HG03175 (cell line): ENCODE data around the gene CEBPZOS.
"Not testable (repeated sequence)": the region's sequence is repeated elsewhere in the genome, so short reads cannot be mapped to it uniquely, and the experiment has no call there.

Experiments
- ATAC-seq: cut with Tn5 transposase; IDR thresholded peaks from one replicate; pipeline ENCODE4 v1.9.1; 2021; ENCODE audit warnings: mild to moderate bottlenecking, moderate library complexity; ENCODE audit not compliant: unreplicated experiment

The CEBPZOS gene

DNA sequence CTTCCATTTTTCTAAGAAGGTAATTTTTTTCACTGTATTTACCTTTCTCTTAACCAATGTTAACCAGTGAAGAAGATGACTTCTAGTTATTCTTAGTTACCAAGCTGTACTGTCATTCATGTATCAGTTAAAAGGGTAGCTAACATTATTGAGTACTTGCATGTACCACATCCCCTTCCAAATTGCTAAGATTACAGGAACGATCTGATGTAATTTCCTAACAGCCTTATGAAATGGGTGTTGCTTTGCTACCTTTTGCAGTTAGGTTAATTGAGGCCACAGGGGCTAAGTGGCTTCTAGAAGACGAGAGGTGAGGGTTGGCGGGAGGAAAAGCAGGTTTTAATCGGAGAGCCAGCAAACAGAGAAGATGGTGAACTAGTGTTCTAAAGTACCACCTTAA, 6.0 kb upstream of the CEBPZOS start:
- no peak for ATAC-seq

DNA sequence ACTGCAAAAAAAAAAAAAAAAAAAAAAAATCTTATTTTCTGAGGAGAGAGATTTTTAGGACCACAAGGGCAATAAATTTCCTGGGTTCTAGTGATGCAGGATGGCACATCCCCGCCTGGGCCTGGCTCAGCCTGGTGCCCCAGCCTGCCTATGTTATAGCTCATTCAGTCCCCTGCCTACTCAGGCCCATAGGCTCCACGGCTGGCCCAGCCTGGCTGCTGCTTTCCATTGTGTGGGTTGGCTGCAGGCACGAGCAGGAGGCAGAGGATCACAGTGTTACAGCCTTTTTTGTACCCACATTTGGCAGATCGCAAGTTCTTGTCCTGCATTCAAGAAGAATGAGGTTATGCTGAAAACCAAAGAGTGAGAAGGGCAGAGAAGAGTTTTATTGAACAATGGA, 5.0 kb upstream of the CEBPZOS start:
- no peak for ATAC-seq

DNA sequence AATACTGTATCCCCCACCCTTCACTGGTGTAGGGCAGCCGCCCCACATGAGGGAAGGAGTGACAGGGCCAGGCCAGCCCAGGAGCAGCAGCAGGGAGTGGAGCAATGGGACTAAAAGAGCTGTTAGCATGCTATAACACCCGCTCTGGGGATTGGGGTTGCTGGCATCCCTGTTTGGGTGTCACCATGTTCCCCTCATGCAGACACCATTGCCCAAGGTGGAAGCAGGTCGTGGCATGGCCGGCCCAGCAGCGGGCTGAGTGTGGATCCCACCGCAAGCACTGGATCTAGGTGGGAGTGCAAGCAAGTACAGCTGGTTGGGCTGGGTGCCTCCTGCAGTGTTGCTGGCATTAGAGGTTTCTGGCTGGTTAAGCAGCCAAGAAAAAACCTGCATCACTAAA, 4.5 kb upstream of the CEBPZOS start:
- ATAC-seq = no peak

DNA sequence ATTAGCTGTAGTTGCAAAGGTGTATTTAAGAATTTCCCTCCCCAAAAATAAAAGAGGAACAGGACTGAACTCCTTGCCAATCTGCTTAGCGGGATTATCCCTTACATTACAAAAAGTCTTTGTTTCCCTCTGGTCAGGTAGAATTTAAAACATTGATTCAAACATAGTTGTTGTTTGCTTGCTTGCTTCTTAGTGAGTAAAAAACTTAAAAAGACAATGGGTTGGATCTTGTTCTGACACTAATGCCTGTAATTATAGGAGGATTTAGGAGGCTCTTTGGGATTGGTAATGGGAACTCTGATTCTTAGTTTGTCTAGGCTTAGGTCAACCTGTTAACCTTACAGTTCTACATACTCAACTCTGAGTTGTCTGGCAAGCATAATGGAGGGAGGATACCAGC, 3.7 kb upstream of the CEBPZOS start:
- no peak for ATAC-seq

DNA sequence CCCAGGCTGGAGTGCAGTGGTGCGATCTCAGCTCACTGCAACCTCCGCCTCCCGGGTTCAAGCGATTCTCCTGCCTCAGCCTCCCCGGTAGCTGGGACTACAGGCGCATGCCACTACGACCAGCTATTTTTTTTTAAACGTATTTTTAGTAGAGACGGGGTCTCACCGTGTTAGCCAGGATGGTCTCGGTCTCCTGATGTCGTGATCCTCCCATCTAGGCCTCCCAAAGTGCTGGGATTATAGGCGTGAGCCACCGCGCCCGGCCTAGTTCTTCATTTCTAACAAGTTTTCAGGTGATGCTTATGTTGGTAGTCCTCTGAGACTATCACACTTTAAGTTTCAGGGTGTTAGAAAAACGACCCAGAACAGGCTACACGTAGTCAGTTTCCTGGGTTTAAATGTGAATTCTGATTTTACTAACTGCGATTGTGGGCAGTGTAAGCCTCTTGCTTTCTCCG, 405 bp upstream of the CEBPZOS start:
- peak; percentile 7 for ATAC-seq

DNA sequence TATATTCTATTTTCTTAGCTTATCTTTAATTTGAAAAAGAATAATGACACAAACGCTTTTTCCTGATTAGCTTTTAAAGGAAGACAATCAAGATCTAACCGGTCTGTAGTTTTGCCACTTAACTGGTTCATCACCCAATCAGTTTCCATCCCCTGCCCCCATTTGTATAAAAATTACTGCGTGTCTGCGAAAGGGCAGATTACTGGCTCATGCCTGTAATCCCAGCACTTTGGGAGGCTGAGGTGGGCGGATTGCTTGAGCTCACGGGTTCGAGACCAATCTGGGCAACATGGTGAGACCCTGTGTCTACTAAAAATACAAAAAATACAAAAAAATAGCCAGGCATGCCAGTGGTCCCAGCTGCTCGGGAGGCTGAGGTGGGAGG, 2.4 kb downstream of the CEBPZOS start:
- no peak for ATAC-seq

DNA sequence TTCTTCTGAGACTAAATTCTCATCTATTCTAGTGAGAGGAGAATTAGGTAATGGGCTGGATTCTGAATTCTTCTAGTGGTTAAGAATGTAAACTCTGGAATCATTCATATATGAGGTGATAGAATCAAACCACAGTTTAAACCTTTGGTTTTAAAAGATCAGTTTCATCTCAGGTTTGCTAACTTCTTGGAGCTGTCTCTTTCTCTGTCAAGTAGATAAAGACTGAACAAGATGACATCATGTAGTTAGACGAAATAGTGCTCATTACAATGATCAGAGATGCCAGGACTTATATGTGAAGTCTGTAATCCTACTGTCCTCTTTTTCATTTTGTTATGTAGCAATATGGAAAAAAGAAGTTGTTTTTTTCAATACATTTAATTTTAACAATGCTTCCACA, 4.9 kb downstream of the CEBPZOS start:
- no peak for ATAC-seq

DNA sequence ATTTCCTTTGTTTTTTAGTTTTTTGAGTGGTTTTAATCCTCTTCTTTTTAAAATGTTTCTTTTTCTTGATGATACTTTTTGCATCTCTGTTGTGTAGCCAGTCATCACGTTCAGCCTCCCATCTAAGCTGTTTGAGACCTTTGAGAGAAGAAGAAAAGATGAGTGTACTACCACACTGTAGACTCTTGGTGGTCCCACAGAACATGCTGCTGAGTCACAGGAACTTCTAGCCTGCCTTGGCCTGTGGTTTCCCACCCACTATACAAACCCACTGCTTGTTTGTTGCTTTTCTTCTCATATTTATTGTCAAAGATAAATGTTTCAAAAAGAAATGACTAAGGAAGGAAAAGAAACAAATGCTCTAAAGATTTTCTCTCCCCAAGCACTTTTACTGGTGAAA, 5.5 kb downstream of the CEBPZOS start:
- ATAC-seq = no peak

DNA sequence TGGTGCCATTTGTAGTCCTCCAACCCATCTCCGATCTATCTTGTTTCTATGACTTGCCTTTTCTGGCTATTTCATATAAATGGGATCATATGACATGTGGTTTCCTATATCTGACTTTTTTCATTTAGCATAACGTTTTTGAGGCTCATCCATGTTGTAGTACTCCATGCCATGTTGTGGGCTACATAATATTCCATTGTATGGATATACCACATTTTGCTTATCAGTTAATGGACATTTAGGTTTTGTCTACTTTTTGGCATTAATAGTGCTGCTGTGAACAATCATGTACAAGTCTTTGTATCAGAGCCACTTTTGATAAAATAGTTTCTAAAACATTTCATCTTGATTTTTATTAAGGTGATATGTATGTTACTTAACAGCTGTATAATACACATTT, 7.4 kb downstream of the CEBPZOS start:
- no peak for ATAC-seq

DNA sequence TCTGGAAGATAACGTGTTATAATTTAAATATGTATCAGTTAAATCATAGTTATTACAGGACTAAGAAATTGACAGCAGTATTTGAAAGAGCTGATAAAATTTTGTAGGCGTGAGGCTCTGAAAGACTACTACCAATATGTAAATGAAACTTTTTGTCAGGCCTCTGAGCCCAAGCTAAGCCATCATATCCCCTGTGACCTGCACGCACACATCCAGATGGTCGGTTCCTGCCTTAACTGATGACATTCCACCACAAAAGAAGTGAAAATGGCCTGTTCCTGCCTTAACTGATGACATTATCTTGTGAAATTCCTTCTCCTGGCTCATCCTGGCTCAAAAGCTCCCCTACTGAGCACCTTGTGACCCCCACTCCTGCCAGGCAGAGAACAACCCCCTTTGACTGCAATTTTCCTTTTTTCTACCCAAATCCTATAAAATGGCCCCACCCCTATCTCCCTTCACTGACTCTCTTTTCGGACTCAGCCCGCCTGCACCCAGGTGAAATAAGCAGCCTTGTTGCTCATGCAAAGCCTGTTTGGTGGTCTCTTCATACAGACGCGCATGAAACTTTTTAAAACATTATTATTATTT, 8.9 kb downstream of the CEBPZOS start:
- not testable (repeated sequence) for ATAC-seq

DNA sequence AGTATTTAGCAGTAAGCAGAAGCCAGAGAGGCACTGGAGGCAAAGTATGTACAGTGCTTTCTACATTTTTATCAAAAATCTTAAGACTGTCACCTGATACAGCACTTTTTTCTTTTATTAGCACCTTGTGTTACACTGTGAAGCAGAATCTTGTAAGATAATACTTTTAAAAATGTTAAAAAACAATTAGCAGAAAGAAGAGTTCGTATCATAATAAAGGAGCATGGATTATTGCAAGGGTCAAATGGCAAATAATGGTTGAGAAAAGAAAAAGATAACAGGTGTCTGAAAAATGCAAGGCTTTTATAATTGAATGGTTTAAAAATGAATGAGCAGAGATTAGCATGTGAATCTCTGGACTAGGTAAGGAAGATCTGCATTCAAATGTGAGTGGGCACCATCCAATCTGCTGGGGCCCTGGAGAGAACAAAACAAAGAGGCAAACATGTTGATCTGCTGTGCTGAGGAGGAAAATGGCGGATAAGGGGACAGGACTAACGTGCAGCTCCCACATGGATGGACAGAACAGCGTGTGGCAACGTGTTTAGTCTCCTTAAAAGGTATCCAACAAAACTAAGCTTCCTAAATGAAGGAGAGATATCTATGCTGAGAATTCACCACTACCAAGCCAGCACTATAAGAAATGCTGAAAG, 9.5 kb downstream of the CEBPZOS start:
- no peak for ATAC-seq

DNA sequence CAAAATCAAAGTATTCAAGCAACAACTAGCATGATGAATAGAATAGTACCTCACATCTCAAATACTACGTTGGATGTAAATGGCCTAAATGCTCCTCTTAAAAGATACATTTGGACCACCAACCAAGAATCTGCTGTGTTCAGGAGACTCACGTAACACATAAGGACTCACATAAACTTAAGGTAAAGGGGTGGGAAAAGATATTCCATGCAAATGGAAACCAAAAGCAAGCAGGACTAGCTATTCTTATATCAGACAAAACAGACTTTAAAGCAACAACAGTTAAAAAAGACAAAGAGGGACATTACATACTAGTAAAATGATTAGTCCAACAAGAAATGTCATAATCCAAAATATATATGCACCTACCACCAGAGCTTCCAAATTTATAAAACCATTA, 10.5 kb downstream of the CEBPZOS start:
- ATAC-seq = not testable (repeated sequence)

DNA sequence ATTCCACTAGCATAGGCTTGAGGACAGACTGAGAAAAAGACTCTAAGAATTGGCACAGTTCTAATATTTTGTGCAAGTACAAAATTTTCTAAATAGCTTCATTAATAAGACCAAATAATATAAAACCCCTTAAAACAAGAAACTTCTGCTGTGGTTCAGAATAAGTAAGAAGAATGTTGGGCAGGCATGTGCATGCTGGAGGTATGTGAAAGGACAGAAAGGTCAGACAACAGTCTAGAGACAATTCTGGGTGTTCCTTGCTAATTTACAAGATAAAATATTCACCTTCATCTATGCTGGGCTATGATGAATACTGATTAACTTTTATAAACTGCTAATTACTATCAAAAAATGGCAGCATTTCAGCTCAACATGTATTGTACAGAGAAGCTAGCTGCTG, 14.9 kb downstream of the CEBPZOS start:
- no peak for ATAC-seq

DNA sequence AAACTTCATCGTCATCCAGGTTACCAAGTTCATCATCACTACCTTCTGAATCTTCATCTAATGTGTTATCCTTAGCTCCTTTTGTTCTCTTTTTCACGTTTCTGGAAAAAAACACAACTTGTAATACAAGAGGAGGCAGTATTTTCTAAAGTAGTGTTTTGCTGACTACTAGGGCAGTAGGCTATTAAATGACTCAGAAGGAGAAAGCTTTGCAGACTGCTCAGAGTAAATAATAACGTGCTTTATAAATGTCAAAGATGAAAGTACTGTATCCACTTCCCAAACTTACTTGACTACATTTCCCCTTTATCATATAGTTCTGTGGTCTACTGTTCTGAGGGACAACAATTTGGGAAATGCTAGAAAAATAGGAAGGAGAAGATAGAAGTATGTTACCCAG, 15.6 kb downstream of the CEBPZOS start:
- ATAC-seq = no peak

DNA sequence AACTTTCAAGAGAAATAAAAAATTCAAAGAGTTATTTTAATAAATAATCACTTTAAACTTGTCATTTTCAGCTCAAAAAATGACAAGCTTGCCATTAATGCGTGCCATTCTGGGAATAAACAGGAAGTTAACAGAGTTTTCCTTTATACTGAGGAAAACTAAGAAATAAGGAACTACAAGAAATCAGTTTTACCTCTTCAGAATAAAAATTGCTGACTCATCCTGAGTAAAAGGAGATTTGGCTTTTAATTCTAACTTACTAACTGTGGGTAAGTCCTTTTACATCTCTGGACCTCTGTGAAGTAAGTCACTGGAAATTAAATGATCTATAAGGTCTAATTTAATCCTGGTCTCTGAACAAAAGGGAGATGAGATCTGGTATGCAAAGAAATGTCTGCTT, 19.0 kb downstream of the CEBPZOS start:
- no peak for ATAC-seq

DNA sequence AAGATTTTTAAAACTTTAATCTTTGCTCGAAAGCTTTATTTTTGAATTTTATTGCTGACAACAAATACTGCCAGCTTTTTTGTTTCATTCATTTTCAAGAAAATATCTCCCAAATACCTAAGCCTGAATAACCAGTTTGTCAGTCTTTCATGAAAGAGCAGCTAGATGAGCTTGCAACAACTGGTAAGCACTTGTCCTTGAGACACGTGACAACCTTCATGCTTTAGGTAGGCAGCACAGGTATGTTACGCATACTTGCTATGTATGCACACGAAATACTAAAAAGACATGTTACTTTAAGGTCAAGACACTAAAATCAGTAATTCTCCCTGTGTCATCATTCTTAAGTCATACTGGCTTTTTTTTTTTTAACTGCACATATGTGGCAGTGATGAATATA, 22.8 kb downstream of the CEBPZOS start:
- ATAC-seq = no peak

DNA sequence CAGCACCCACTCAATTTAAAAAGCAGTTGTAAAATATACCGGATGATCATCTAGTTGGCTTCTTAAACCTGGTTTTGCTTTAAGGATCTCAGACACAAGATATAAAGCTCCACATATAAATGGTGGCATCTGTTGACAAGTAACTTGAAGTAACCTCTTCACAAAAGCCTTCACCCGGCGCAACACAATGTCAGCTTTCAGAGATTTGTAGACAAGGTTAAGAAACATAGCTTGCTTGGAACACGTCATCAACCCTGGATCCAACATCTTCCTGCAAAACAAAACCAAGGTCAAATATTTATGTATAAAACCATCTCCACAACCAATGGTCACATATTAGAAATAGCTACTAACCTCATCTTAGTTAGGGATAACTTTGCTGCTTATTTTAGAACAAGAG, 26.8 kb downstream of the CEBPZOS start:
- ATAC-seq = no peak

DNA sequence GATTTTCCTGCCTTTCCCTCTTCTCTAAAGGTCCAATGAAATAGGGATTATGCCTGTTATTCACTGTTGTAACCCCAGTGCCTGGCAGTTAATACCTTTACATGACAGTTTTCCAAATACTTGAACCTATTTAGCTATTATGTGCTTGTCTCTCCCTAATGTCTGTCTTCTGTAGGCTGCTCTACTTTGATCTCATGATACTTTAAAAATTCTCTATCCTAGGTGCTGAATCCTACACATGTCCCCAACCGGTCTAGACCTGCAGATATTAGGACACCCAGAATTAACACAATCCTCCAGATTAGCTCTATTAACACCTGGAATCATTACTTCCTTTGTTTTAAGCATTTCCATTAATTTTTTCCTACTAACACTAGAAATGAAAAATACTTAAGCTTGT, 27.8 kb downstream of the CEBPZOS start:
- ATAC-seq = no peak

DNA sequence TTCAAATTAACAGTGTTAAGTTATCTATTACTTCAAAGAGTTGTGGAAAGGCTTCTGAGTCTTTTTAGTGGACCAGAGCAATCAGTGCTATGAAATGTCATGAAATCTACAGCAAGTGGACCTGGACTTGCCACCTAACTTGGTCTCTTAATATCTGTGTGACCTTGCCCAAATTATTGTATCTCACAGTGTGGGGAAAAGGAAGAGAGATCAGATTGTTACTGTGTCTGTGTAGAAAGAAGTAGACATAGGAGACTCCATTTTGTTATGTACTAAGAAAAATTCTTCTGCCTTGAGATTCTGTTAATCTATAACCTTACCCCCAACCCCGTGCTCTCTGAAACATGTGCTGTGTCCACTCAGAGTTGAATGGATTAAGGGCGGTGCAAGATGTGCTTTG, 28.8 kb downstream of the CEBPZOS start:
- ATAC-seq = not testable (repeated sequence)

DNA sequence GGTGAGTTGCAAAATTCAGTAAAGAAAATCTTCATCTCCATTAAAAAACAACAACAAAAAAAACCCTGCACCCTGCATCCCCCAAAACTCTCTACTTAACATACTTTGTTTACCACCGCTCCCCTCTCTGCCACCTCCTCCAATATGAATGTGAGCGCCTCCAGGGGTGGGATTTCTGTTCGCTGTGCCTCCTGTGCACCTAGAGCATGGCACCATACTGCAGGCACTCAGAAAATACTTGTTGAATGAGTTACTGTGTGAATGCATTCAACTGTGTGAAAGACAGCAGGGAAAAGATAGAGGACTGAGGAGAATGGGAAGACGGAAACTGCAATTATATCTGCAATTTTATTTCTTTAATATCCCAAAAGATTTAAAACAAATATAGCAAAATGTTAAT, 30.6 kb downstream of the CEBPZOS start:
- no peak for ATAC-seq

DNA sequence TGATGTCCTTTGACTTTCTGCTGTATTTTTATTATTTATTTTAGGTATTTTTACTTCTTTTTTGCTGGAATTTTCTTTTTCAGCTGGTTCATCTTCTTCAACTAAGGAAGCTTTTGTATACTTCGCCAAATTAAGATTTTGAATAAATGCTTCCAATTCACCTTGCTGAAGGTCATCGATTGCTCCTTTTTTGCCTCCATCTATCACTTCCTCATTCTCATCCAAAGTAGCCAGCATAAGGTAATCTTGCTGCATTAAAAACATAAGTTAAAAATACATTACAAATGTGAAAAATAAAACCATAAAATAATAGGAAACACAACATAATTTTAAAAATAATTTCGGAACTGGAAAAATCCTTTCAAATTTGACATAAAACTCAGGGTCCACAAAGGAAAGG, 32.5 kb downstream of the CEBPZOS start:
- no peak for ATAC-seq

DNA sequence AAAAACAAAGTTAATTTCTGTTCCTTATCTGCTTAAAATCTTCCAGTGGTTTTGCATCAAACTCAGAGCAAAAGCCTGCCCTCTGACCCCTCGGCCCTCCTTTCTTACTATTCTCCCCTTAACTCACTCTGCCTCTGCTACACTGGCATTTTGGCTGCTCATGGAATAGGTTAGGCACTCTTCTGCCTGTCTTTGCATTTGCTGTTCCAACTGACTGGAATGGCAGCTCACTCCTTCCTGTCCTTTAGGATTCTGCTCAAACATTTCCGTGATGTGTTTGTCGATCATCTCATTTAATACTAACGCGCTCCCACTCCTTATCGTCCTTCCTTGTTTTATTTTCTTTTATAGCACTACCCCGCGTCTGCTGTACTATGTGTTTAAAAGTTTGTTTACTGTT, 34.3 kb downstream of the CEBPZOS start:
- no peak for ATAC-seq
